AG04450 (cell line): Measurements from ENCODE around the gene CNKSR3. TPM values are rescaled to one million over a fixed set of nuclear protein-coding genes. Genes with fewer than 3 reads are reported as not detected.
A peak's percentile ranks its signal among the peaks of the same experiment; 100 is the strongest.

Source experiments
- CTCF ChIA-PET: fragments of 300-600, 350-600 bp; formaldehyde crosslinking; extraction: SDS; loops from one replicate; lab custom pipeline; 2022; ENCODE audit warnings: antibody characterized with exemption, inconsistent platforms; lab: Charles Lee
- POLR2A ChIA-PET: fragments of 350-600 bp; formaldehyde crosslinking; extraction: SDS; loops from one replicate; lab custom pipeline; 2021; ENCODE audit warnings: antibody characterized with exemption, inconsistent platforms; lab: Yijun Ruan, JAX
- DNase-seq: peaks from one replicate; pipeline ENCODE4 v3.0.0-alpha.2; 2011; ENCODE audit warnings: low read depth, low spot score
- H3K27ac ChIP-seq: one replicate; pipeline ENCODE4 v1.5.1; 2012; ENCODE audit warnings: low read depth, low read length, control low read depth
- H3K27me3 ChIP-seq: one replicate; pipeline ENCODE4 v1.6.0; 2012; ENCODE audit warnings: low read length; ENCODE audit not compliant: control insufficient read depth, insufficient read depth
- H3K4me3 ChIP-seq: 2 replicates; pipeline ENCODE4 v1.5.1; 2011; ENCODE audit warnings: mild to moderate bottlenecking, low read depth, low read length, control low read depth
- H3K9me3 ChIP-seq: 2 replicates; pipeline ENCODE4 v1.5.1; 2012; ENCODE audit warnings: low read length; ENCODE audit not compliant: control insufficient read depth, insufficient read depth
- polyA plus RNA-seq: library from polyadenylated mRNA; depleted of rRNA; stranded (reverse); fragments of >200 nt; gene quantifications from 2 replicates; pipeline ENCODE4 v1.2.3, GENCODE V29; 2011
- TF ChIP-seq, protein P1 (sequence below): IDR thresholded peaks from 2 replicates; pipeline ENCODE4 v1.5.1; 2011; ENCODE audit warnings: low read depth, low read length, control low read depth, inconsistent platforms

CNKSR3 gene
- polyA plus RNA-seq, 1 experiment, result 8.6 TPM

DNA sequence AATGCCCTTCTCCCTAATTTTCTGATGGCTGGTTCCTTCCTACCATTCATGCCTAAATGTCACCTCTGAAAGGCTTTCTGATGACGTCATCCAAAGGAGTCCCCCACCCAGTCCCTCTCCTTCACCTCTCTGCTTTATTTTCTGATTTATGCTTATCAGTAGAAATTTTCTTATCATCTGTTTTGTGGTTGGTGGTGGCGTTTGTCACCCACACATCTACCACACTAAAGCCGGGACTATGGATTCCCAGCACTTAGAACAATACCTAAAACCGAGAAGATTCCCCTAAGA lies 9.0 kb downstream of the CNKSR3 start:
- no peak overlapping the region for H3K4me3 ChIP-seq
- ChIA-PET POLR2A (no interaction called here), CTCF (interaction anchor here (0.6 to 2.2 kb wide), 4 partner anchors 7 to 127 kb away, joined by 3 to 28 read pairs (median 4); no protein-coding TSS in a partner anchor)
- H3K9me3 ChIP-seq, result no peaks in the 10 kb centered on the region
- no peaks in the 10 kb centered on the region for H3K27me3 ChIP-seq
- TF ChIP-seq, protein P1, sequence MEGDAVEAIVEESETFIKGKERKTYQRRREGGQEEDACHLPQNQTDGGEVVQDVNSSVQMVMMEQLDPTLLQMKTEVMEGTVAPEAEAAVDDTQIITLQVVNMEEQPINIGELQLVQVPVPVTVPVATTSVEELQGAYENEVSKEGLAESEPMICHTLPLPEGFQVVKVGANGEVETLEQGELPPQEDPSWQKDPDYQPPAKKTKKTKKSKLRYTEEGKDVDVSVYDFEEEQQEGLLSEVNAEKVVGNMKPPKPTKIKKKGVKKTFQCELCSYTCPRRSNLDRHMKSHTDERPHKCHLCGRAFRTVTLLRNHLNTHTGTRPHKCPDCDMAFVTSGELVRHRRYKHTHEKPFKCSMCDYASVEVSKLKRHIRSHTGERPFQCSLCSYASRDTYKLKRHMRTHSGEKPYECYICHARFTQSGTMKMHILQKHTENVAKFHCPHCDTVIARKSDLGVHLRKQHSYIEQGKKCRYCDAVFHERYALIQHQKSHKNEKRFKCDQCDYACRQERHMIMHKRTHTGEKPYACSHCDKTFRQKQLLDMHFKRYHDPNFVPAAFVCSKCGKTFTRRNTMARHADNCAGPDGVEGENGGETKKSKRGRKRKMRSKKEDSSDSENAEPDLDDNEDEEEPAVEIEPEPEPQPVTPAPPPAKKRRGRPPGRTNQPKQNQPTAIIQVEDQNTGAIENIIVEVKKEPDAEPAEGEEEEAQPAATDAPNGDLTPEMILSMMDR, result no peak
- H3K27ac ChIP-seq, result no peak overlapping the region
- DNase-seq, result no peak

DNA sequence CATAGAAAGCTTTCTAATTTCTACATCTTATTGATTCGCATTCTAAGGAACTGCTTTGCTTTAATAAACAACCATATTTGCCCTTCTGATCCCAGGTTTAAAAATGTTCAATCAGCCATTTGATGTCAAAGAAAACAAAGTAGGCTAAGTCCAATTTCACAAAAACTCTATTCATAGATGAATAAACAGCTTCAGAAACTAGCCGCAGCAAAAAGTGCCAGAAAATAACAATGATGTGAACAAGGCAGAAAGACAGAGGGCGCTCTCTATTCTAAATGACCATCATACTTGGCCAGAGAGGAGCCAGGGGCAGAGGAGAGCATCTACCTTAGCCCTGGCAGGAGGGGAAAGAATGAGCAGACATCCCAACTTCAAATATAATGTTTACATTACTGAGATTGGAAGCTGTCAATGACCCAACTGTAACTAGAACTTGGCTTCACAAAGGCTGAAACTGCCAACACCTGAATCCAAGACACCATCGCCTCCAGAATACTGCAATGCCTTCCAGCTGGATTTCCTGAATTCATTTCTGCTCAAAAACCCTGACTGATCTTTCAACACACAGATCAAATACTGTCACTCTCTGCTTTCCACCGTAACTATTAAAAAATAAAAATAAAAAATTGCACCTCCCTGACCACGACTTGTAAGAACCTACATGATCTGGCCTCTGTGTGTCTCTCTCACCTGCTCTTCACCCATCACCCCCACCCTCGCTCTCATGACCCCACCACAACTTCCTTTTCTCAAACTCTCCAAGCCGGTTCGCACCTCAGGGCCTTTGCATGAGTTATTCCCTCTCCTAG lies 9.5 kb downstream of the CNKSR3 start:
- CTCF ChIA-PET, result interaction anchor here (0.5 to 2.2 kb wide), 17 partner anchors 8 to 347 kb away, joined by 3 to 28 read pairs (median 3); partner anchors contain the start of gene CNKSR3
- no peaks in the 10 kb centered on the region for H3K9me3 ChIP-seq
- H3K4me3 ChIP-seq, result no peak overlapping the region
- H3K27ac ChIP-seq, result no peak overlapping the region
- POLR2A ChIA-PET, result no interaction called here
- TF ChIP-seq, protein P1, result peak; percentile 47
- DNase-seq, result no peak
- H3K27me3 ChIP-seq, result no peaks in the 10 kb centered on the region

DNA sequence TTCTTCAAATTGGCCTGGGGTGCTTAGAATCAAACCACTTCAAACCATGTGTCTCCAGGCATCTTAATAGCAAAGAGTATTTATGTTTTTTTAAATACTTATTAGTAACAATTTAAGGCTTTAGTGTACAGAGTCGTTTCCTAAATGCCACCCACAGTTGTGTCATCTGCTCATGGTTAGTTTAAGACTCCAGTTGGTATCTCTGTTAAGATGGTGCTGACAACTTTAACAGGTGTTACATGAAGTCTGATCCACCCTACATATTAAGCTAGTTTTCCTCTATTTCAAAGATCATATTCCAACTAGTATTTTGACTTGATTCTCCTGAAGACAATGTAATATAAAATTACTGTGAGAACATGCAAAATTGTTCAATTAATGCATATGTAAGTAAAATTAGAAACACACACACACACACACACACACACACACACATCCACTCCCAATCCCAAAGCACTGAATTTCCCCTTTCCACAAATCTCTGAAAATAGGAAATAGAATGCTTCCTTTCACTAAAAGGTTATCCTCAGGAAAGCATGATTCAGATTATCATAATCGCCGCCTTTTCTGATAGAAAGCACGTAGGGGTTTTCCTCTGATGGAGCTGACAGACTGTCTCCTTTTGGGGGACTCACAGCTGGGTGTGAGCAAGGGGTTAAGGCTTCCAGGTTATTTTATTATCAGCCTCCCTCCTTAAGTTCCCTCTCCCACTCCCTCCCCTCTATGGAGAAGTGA lies 10.5 kb downstream of the CNKSR3 start:
- ChIA-PET CTCF (interaction anchor here (0.5 to 2.2 kb wide), 18 partner anchors 9 to 646 kb away, joined by 3 to 28 read pairs (median 3); partner anchors contain the start of gene CNKSR3), POLR2A (no interaction called here)
- H3K27me3 ChIP-seq, result no peaks in the 10 kb centered on the region
- TF ChIP-seq, protein P1, result no peak
- H3K27ac ChIP-seq, result no peak overlapping the region
- H3K4me3 ChIP-seq, result no peak overlapping the region
- DNase-seq, result no peak
- no peaks in the 10 kb centered on the region for H3K9me3 ChIP-seq

DNA sequence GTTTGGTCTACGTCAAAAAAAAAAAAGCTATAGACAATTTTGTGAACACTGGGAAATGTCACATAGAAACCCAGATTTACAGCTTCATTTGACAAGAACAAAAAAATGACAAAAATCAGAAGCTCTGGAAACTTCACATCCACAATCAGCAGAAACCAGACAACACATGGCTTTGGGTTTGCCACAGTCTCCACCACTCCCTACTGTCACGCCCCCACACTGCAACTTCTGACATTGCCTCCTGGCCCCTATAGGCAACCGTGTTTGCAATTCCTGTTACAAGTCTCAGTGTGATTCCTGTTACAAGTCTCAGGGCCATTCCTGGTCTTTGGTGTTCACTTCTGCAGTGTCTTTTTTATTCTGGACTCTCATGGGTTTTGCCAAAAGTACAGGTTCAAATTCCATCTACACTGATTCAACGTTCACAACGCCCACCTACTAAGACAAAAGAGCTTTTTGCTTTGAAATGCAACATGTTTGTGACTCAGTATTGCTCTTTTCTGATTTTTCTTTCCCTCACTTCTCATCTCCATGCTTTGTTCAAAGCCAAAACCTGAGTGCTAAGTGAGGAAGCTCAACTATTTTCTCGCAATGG lies 12.0 kb downstream of the CNKSR3 start:
- Histone ChIP-seq H3K9me3 (no peaks in the 10 kb centered on the region), H3K27me3 (no peaks in the 10 kb centered on the region), H3K27ac (no peak overlapping the region), H3K4me3 (no peak overlapping the region)
- CTCF ChIA-PET, result interaction anchor here (1.1 to 1.8 kb wide), 2 partner anchors 9 to 12 kb away, joined by 3 to 5 read pairs; partner anchors contain the start of gene CNKSR3
- POLR2A ChIA-PET, result no interaction called here
- DNase-seq, result no peak
- TF ChIP-seq, protein P1, result no peak
